ENCODE data around the gene C2CD3.
"Not testable (repeated sequence)": the region's sequence is repeated elsewhere in the genome, so short reads cannot be mapped to it uniquely, and the experiment has no call there.

Gene C2CD3

GRCh38 chr11:74168838-74169237 lies 2.0 kb downstream of the C2CD3 start:
- DNase-seq (ENCODE audit: low read depth in 2 of 3, low spot score in 2 of 3) = no peak

- DNase-seq (ENCODE audit: low read depth in 2 of 3, low spot score in 2 of 3) = no peak
Measured at GRCh38 chr11:74162681-74163467, 7.9 kb downstream of the C2CD3 start.

- no peak for DNase-seq (ENCODE audit: low read depth in 2 of 3, low spot score in 2 of 3)
Measured at GRCh38 chr11:74159642-74160041, 11.2 kb downstream of the C2CD3 start.

GRCh38 chr11:74157169-74157568 lies 13.6 kb downstream of the C2CD3 start:
- no peak for DNase-seq (ENCODE audit: low read depth in 2 of 3, low spot score in 2 of 3)

- no peak for DNase-seq (ENCODE audit: low read depth in 2 of 3, low spot score in 2 of 3)
Measured at GRCh38 chr11:74154620-74155281, 16.1 kb downstream of the C2CD3 start.

GRCh38 chr11:74153224-74153623 lies 17.6 kb downstream of the C2CD3 start:
- DNase-seq (ENCODE audit: low read depth in 2 of 3, low spot score in 2 of 3) = no peak

- DNase-seq (ENCODE audit: low read depth in 2 of 3, low spot score in 2 of 3) = no peak
Measured at GRCh38 chr11:74147199-74147929, 23.4 kb downstream of the C2CD3 start.

- DNase-seq (ENCODE audit: low read depth in 2 of 3, low spot score in 2 of 3) = no peak
Measured at GRCh38 chr11:74144592-74144991, 26.2 kb downstream of the C2CD3 start.

GRCh38 chr11:74142624-74143023 lies 28.2 kb downstream of the C2CD3 start:
- DNase-seq (ENCODE audit: low read depth in 2 of 3, low spot score in 2 of 3) = no peak

GRCh38 chr11:74141908-74142307 lies 28.9 kb downstream of the C2CD3 start:
- DNase-seq (ENCODE audit: low read depth in 2 of 3, low spot score in 2 of 3) = no peak

- DNase-seq (ENCODE audit: low read depth in 2 of 3, low spot score in 2 of 3) = no peak
Measured at GRCh38 chr11:74141241-74141695, 29.5 kb downstream of the C2CD3 start.

- not testable (repeated sequence) for DNase-seq (ENCODE audit: low read depth in 2 of 3, low spot score in 2 of 3)
Measured at GRCh38 chr11:74139919-74140431, 30.8 kb downstream of the C2CD3 start.

GRCh38 chr11:74139151-74139918 lies 31.5 kb downstream of the C2CD3 start:
- DNase-seq (ENCODE audit: low read depth in 2 of 3, low spot score in 2 of 3) = no peak

- no peak for DNase-seq (ENCODE audit: low read depth in 2 of 3, low spot score in 2 of 3)
Measured at GRCh38 chr11:74138572-74138971, 32.2 kb downstream of the C2CD3 start.

- DNase-seq (ENCODE audit: low read depth in 2 of 3, low spot score in 2 of 3) = no peak
Measured at GRCh38 chr11:74138021-74138420, 32.8 kb downstream of the C2CD3 start.

GRCh38 chr11:74135127-74135840 lies 35.5 kb downstream of the C2CD3 start:
- no peak for DNase-seq (ENCODE audit: low read depth in 2 of 3, low spot score in 2 of 3)

GRCh38 chr11:74134661-74135060 lies 36.1 kb downstream of the C2CD3 start:
- no peak for DNase-seq (ENCODE audit: low read depth in 2 of 3, low spot score in 2 of 3)

- no peak for DNase-seq (ENCODE audit: low read depth in 2 of 3, low spot score in 2 of 3)
Measured at GRCh38 chr11:74133436-74133835, 37.4 kb downstream of the C2CD3 start.

GRCh38 chr11:74132833-74133232 lies 38.0 kb downstream of the C2CD3 start:
- no peak for DNase-seq (ENCODE audit: low read depth in 2 of 3, low spot score in 2 of 3)

GRCh38 chr11:74129121-74129520 lies 41.7 kb downstream of the C2CD3 start:
- DNase-seq (ENCODE audit: low read depth in 2 of 3, low spot score in 2 of 3) = not testable (repeated sequence)
